ENCODE measurements around the gene COX6B2.

- TF ChIP-seq, protein P1, sequence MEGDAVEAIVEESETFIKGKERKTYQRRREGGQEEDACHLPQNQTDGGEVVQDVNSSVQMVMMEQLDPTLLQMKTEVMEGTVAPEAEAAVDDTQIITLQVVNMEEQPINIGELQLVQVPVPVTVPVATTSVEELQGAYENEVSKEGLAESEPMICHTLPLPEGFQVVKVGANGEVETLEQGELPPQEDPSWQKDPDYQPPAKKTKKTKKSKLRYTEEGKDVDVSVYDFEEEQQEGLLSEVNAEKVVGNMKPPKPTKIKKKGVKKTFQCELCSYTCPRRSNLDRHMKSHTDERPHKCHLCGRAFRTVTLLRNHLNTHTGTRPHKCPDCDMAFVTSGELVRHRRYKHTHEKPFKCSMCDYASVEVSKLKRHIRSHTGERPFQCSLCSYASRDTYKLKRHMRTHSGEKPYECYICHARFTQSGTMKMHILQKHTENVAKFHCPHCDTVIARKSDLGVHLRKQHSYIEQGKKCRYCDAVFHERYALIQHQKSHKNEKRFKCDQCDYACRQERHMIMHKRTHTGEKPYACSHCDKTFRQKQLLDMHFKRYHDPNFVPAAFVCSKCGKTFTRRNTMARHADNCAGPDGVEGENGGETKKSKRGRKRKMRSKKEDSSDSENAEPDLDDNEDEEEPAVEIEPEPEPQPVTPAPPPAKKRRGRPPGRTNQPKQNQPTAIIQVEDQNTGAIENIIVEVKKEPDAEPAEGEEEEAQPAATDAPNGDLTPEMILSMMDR (IDR thresholded peaks at IDR 0.05), result no peak
- TF ChIP-seq POLR2A (IDR thresholded peaks at IDR 0.05), result no peak
Observed at GRCh38 chr19:55345101-55345817, 9.3 kb downstream of the COX6B2 start.

Measured in uterus (tissue), 2 donors.